Measurements from ENCODE around the gene TNFRSF12A. TPM values are rescaled to one million over a fixed set of nuclear protein-coding genes. Genes with fewer than 3 reads are reported as not detected.
A peak's percentile ranks its signal among the peaks of the same experiment; 100 is the strongest.
"Not testable (repeated sequence)": the region's sequence is repeated elsewhere in the genome, so short reads cannot be mapped to it uniquely, and the experiment has no call there.

TNFRSF12A gene
- total RNA-seq, 1 experiment from 2014 or later = 78.9 TPM

GRCh38 chr16:3051009-3051408, 30.8 kb downstream of the TNFRSF12A start:
- CTCF ChIA-PET = interaction anchor here (5.2 to 5.8 kb wide), 2 partner anchors 8 to 19 kb away, joined by 59 to 86 read pairs; no protein-coding TSS in a partner anchor

GRCh38 chr16:3051494-3051893, 31.3 kb downstream of the TNFRSF12A start:
- 0 out of 2 replicates have a peak, but pooled peaks cover 6% of the 10 kb centered on the region for H3K9me3 Mint-ChIP-seq
- peaks cover 18% of the 10 kb centered on the region for H3K36me3 Mint-ChIP-seq
- no peak overlapping the region for H3K4me3 Mint-ChIP-seq
- CTCF ChIA-PET = interaction anchor here (0.6 to 5.8 kb wide), 3 partner anchors 7 to 30 kb away, joined by 3 to 86 read pairs (median 59); no protein-coding TSS in a partner anchor
- H3K4me1 Mint-ChIP-seq = peaks cover 23% of the 10 kb centered on the region
- TF ChIP-seq ZNF671 (CRISPR knock-in tag; IDR thresholded peaks at IDR 0.05) (no peak), FOXJ3 (CRISPR knock-in tag; IDR thresholded peaks at IDR 0.05; ENCODE audit: borderline replicate concordance) (no peak)
- DNase-seq (ENCODE audit: low spot score) (no peak), ATAC-seq (no peak)
- POLR2A ChIA-PET = interaction anchor here (0.7 kb wide), 1 partner anchor 37 kb away, joined by 3 read pairs; no protein-coding TSS in a partner anchor
- H3K27ac Mint-ChIP-seq = no peak overlapping the region
- H3K27me3 Mint-ChIP-seq (ENCODE audit: low read depth) = peaks cover 24% of the 10 kb centered on the region

More at GRCh38 chr16:3051009-3051408, 30.8 kb downstream of the TNFRSF12A start:
- Mint-ChIP-seq H3K4me3 (no peak overlapping the region), H3K27ac (no peak overlapping the region), H3K9me3 (0 out of 2 replicates have a peak, but pooled peaks cover 6% of the 10 kb centered on the region), H3K36me3 (peaks cover 18% of the 10 kb centered on the region), H3K27me3 (ENCODE audit: low read depth) (peaks cover 24% of the 10 kb centered on the region), H3K4me1 (peaks cover 23% of the 10 kb centered on the region)
- ATAC-seq (no peak), DNase-seq (ENCODE audit: low spot score) (no peak)
- POLR2A ChIA-PET = interaction anchor here (0.7 kb wide), 1 partner anchor 37 kb away, joined by 3 read pairs; no protein-coding TSS in a partner anchor
- TF ChIP-seq RELA (CRISPR knock-in tag; IDR thresholded peaks at IDR 0.05; ENCODE audit: borderline replicate concordance) = no peak
- no peak for TF ChIP-seq GABPB1 (CRISPR knock-in tag; IDR thresholded peaks at IDR 0.05)
- TF ChIP-seq NFYB (CRISPR knock-in tag; conservative IDR thresholded peaks at IDR 0.05; ENCODE audit: low read depth) = no peak
- TF ChIP-seq TP53 (CRISPR knock-in tag; IDR thresholded peaks at IDR 0.05) = no peak
- no peak for TF ChIP-seq FOXJ3 (CRISPR knock-in tag; IDR thresholded peaks at IDR 0.05; ENCODE audit: borderline replicate concordance)
- TF ChIP-seq ZNF219 (CRISPR knock-in tag; IDR thresholded peaks at IDR 0.05; ENCODE audit: borderline replicate concordance) = no peak
- no peak for TF ChIP-seq SP1 (CRISPR knock-in tag; conservative IDR thresholded peaks at IDR 0.05)
- no peak for TF ChIP-seq RORB (CRISPR knock-in tag; IDR thresholded peaks at IDR 0.05)
- no peak for TF ChIP-seq E2F1 (CRISPR knock-in tag; IDR thresholded peaks at IDR 0.05)
- no peak for TF ChIP-seq ATF2 (CRISPR knock-in tag; IDR thresholded peaks at IDR 0.05; ENCODE audit: borderline replicate concordance, low read depth)
- no peak for TF ChIP-seq ZNF396 (CRISPR knock-in tag; IDR thresholded peaks at IDR 0.05; ENCODE audit: borderline replicate concordance)
- no peak for TF ChIP-seq SOX15 (CRISPR knock-in tag; IDR thresholded peaks at IDR 0.05)
- no peak for TF ChIP-seq GRHL2 (CRISPR knock-in tag; IDR thresholded peaks at IDR 0.05; ENCODE audit: insufficient replicate concordance, severe bottlenecking)
- TF ChIP-seq MAX (CRISPR knock-in tag; IDR thresholded peaks at IDR 0.05) = no peak
- TF ChIP-seq ETV6 (CRISPR knock-in tag; IDR thresholded peaks at IDR 0.05) = no peak
- no peak for TF ChIP-seq CDX4 (CRISPR knock-in tag; IDR thresholded peaks at IDR 0.05; ENCODE audit: borderline replicate concordance)

- POLR2A ChIA-PET; DNase-seq (ENCODE audit: low spot score); H3K9me3 Mint-ChIP-seq; H3K4me3 Mint-ChIP-seq; CTCF ChIA-PET; ATAC-seq; H3K27ac Mint-ChIP-seq: not testable (repeated sequence)
- Mint-ChIP-seq H3K36me3 (peaks cover 18% of the 10 kb centered on the region), H3K27me3 (ENCODE audit: low read depth) (peaks cover 20% of the 10 kb centered on the region), H3K4me1 (peaks cover 23% of the 10 kb centered on the region)
Measured at GRCh38 chr16:3052571-3053329, 32.6 kb downstream of the TNFRSF12A start.

- Mint-ChIP-seq H3K36me3 (peaks cover 16% of the 10 kb centered on the region), H3K27me3 (ENCODE audit: low read depth) (peaks cover 14% of the 10 kb centered on the region), H3K4me1 (peaks cover 20% of the 10 kb centered on the region)
- H3K9me3 Mint-ChIP-seq; H3K27ac Mint-ChIP-seq; DNase-seq (ENCODE audit: low spot score); POLR2A ChIA-PET; H3K4me3 Mint-ChIP-seq; CTCF ChIA-PET: not testable (repeated sequence)
- peak; percentile 36; the same call in 1 of the 2 replicates for ATAC-seq
Measured at GRCh38 chr16:3053330-3053710, 33.2 kb downstream of the TNFRSF12A start.
